ENCODE data around the gene TMPRSS3.

The TMPRSS3 gene

GRCh38 chr21:42437786-42438185 is 41.9 kb upstream of the TMPRSS3 start:
- Histone ChIP-seq H3K27ac (ENCODE audit: low read depth, low read length) (no peak overlapping the region), H3K4me2 (ENCODE audit: low read depth, low read length, poor library complexity, severe bottlenecking) (no peak overlapping the region), H4K20me1 (ENCODE audit: low read depth, low read length) (no peaks in the 10 kb centered on the region), H3F3A (ENCODE audit: insufficient read depth) (no peaks in the 10 kb centered on the region), H3K9me2 (replicated peaks; ENCODE audit: insufficient read depth, low read length) (no peaks in the 10 kb centered on the region), H3K4me3 (ENCODE audit: insufficient read depth, low read length, poor library complexity, severe bottlenecking) (no peak overlapping the region), H3K36me3 (ENCODE audit: low read length) (no peaks in the 10 kb centered on the region), H2AFZ (ENCODE audit: low read depth, low read length, severe bottlenecking) (no peak overlapping the region), H3K9ac (ENCODE audit: low read length) (no peak overlapping the region), H3K9me3 (ENCODE audit: insufficient read depth, low read length) (peaks cover under 1% of the 10 kb centered on the region; the same call in 1 of the 2 replicates), H3K27me3 (ENCODE audit: low read length) (no peaks in the 10 kb centered on the region), H3K79me2 (ENCODE audit: insufficient read depth, low read length) (no peaks in the 10 kb centered on the region)
- TF ChIP-seq EZH2phosphoT487 (conservative IDR thresholded peaks at IDR 0.05; ENCODE audit: low read length) (no peak), CTCF (IDR thresholded peaks at IDR 0.05; ENCODE audit: insufficient read depth, low read length, poor library complexity, severe bottlenecking) (no peak)

- H3K79me2 ChIP-seq (ENCODE audit: insufficient read depth, low read length), result no peaks in the 10 kb centered on the region
- no peaks in the 10 kb centered on the region for H3F3A ChIP-seq (ENCODE audit: insufficient read depth)
- no peaks in the 10 kb centered on the region for H4K20me1 ChIP-seq (ENCODE audit: low read depth, low read length)
- peaks cover 5% of the 10 kb centered on the region; the same call in 1 of the 2 replicates for H3K9me3 ChIP-seq (ENCODE audit: insufficient read depth, low read length)
- no peak overlapping the region for H2AFZ ChIP-seq (ENCODE audit: low read depth, low read length, severe bottlenecking)
- H3K27ac ChIP-seq (ENCODE audit: low read depth, low read length), result no peak overlapping the region
- H3K4me2 ChIP-seq (ENCODE audit: low read depth, low read length, poor library complexity, severe bottlenecking), result no peak overlapping the region
- no peaks in the 10 kb centered on the region for H3K9me2 ChIP-seq (replicated peaks; ENCODE audit: insufficient read depth, low read length)
- H3K27me3 ChIP-seq (ENCODE audit: low read length), result no peaks in the 10 kb centered on the region
- no peak overlapping the region for H3K9ac ChIP-seq (ENCODE audit: low read length)
- no peaks in the 10 kb centered on the region for H3K36me3 ChIP-seq (ENCODE audit: low read length)
- H3K4me3 ChIP-seq (ENCODE audit: insufficient read depth, low read length, poor library complexity, severe bottlenecking), result no peak overlapping the region
- TF ChIP-seq EZH2phosphoT487 (conservative IDR thresholded peaks at IDR 0.05; ENCODE audit: low read length) (no peak), CTCF (IDR thresholded peaks at IDR 0.05; ENCODE audit: insufficient read depth, low read length, poor library complexity, severe bottlenecking) (no peak)
Measured at GRCh38 chr21:42436914-42437313, 41.1 kb upstream of the TMPRSS3 start.

DNA sequence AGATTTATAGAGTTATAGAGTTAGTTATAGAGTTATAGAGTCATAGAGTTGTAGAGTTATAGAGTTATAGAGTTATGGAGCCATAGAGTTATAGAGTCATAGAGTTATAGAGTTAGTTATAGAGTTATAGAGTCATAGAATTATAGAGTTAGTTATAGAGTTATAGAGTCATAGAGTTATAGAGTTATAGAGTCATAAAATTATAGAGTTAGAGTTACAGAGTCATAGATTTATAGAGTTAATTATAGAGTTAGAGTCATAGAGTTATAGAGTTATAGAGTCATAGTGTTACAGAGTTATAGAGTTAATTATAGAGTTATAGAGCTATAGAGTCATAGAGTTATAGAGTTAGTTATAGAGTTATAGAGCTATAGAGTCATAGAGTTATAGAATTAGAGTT is 40.0 kb upstream of the TMPRSS3 start:
- Histone ChIP-seq H2AFZ (ENCODE audit: low read depth, low read length, severe bottlenecking) (no peak overlapping the region), H3F3A (ENCODE audit: insufficient read depth) (no peaks in the 10 kb centered on the region), H3K9me3 (ENCODE audit: insufficient read depth, low read length) (peaks cover 5% of the 10 kb centered on the region; the same call in 1 of the 2 replicates), H3K27ac (ENCODE audit: low read depth, low read length) (no peak overlapping the region), H3K9me2 (replicated peaks; ENCODE audit: insufficient read depth, low read length) (no peaks in the 10 kb centered on the region), H4K20me1 (ENCODE audit: low read depth, low read length) (no peaks in the 10 kb centered on the region), H3K79me2 (ENCODE audit: insufficient read depth, low read length) (no peaks in the 10 kb centered on the region), H3K4me2 (ENCODE audit: low read depth, low read length, poor library complexity, severe bottlenecking) (no peak overlapping the region), H3K9ac (ENCODE audit: low read length) (no peak overlapping the region), H3K4me3 (ENCODE audit: insufficient read depth, low read length, poor library complexity, severe bottlenecking) (no peak overlapping the region), H3K36me3 (ENCODE audit: low read length) (no peaks in the 10 kb centered on the region), H3K27me3 (ENCODE audit: low read length) (no peaks in the 10 kb centered on the region)
- TF ChIP-seq EZH2phosphoT487 (conservative IDR thresholded peaks at IDR 0.05; ENCODE audit: low read length), result no peak

DNA sequence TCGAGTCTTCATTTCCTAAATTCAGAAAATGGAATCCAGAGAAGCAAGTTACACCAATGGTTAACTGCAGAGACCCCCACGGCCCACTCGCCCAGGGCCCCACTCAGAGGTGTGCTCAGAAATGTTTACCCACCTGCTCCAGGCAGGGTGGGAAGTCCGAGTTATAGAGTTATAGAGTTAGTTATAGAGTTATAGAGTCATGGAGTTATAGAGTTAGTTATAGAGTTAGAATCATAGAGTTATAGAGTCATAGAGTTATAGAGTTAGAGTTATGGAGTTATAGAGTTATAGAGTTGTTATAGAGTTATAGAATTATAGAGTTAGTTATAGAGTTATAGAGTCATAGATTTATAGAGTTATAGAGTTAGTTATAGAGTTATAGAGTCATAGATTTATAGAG is 39.5 kb upstream of the TMPRSS3 start:
- no peak overlapping the region for H3K9ac ChIP-seq (ENCODE audit: low read length)
- TF ChIP-seq CTCF (IDR thresholded peaks at IDR 0.05; ENCODE audit: insufficient read depth, low read length, poor library complexity, severe bottlenecking) (no peak), EZH2phosphoT487 (conservative IDR thresholded peaks at IDR 0.05; ENCODE audit: low read length) (no peak)
- H3K4me2 ChIP-seq (ENCODE audit: low read depth, low read length, poor library complexity, severe bottlenecking), result no peak overlapping the region
- peaks cover 5% of the 10 kb centered on the region; the same call in 1 of the 2 replicates for H3K9me3 ChIP-seq (ENCODE audit: insufficient read depth, low read length)
- no peaks in the 10 kb centered on the region for H3F3A ChIP-seq (ENCODE audit: insufficient read depth)
- no peak overlapping the region for H2AFZ ChIP-seq (ENCODE audit: low read depth, low read length, severe bottlenecking)
- H3K9me2 ChIP-seq (replicated peaks; ENCODE audit: insufficient read depth, low read length), result no peaks in the 10 kb centered on the region
- H3K79me2 ChIP-seq (ENCODE audit: insufficient read depth, low read length), result no peaks in the 10 kb centered on the region
- no peaks in the 10 kb centered on the region for H3K27me3 ChIP-seq (ENCODE audit: low read length)
- no peak overlapping the region for H3K27ac ChIP-seq (ENCODE audit: low read depth, low read length)
- no peaks in the 10 kb centered on the region for H3K36me3 ChIP-seq (ENCODE audit: low read length)
- no peak overlapping the region for H3K4me3 ChIP-seq (ENCODE audit: insufficient read depth, low read length, poor library complexity, severe bottlenecking)
- no peaks in the 10 kb centered on the region for H4K20me1 ChIP-seq (ENCODE audit: low read depth, low read length)

Measured in SU-DHL-6 (cell line).